GM19467 (cell line): ENCODE measurements around the gene PPFIBP1.

Experiments used
- ATAC-seq: cut with Tn5 transposase; IDR thresholded peaks from one replicate; pipeline ENCODE4 v1.9.1; 2021; ENCODE audit warnings: mild to moderate bottlenecking, moderate library complexity; ENCODE audit not compliant: unreplicated experiment

Gene PPFIBP1

GRCh38 chr12:27511723-27512045 is 12.3 kb upstream of the PPFIBP1 start:
- no peak for ATAC-seq

GRCh38 chr12:27513155-27513824 is 10.7 kb upstream of the PPFIBP1 start:
- no peak for ATAC-seq

- no peak for ATAC-seq
Observed at GRCh38 chr12:27515671-27516070, 8.3 kb upstream of the PPFIBP1 start.

- ATAC-seq, result no peak
Observed at GRCh38 chr12:27516625-27517024, 7.4 kb upstream of the PPFIBP1 start.

- no peak for ATAC-seq
Observed at GRCh38 chr12:27517546-27517945, 6.5 kb upstream of the PPFIBP1 start.

- ATAC-seq, result no peak
Observed at GRCh38 chr12:27517961-27518665, 5.9 kb upstream of the PPFIBP1 start.

- ATAC-seq, result no peak
Observed at GRCh38 chr12:27521066-27521465, 2.9 kb upstream of the PPFIBP1 start.

- ATAC-seq, result no peak
Observed at GRCh38 chr12:27521981-27522380, 2.0 kb upstream of the PPFIBP1 start.

GRCh38 chr12:27523305-27523641 is 733 bp upstream of the PPFIBP1 start:
- ATAC-seq, result peak; percentile 9

GRCh38 chr12:27524494-27524835 is 459 bp downstream of the PPFIBP1 start:
- no peak for ATAC-seq

GRCh38 chr12:27524839-27525753 is 1.1 kb downstream of the PPFIBP1 start:
- ATAC-seq, result no peak

- ATAC-seq, result no peak
Observed at GRCh38 chr12:27527512-27527911, 3.5 kb downstream of the PPFIBP1 start.

GRCh38 chr12:27528788-27529187 is 4.8 kb downstream of the PPFIBP1 start:
- no peak for ATAC-seq

GRCh38 chr12:27530157-27530922 is 6.3 kb downstream of the PPFIBP1 start:
- no peak for ATAC-seq

GRCh38 chr12:27531896-27532295 is 7.9 kb downstream of the PPFIBP1 start:
- ATAC-seq, result no peak

- no peak for ATAC-seq
Observed at GRCh38 chr12:27534060-27534764, 10.2 kb downstream of the PPFIBP1 start.

GRCh38 chr12:27534765-27535161 is 10.8 kb downstream of the PPFIBP1 start:
- ATAC-seq, result no peak

- ATAC-seq, result no peak
Observed at GRCh38 chr12:27535318-27535717, 11.3 kb downstream of the PPFIBP1 start.

- no peak for ATAC-seq
Observed at GRCh38 chr12:27537855-27538675, 14.1 kb downstream of the PPFIBP1 start.

GRCh38 chr12:27539191-27539631 is 15.2 kb downstream of the PPFIBP1 start:
- ATAC-seq, result no peak
